ES-I3 (cell line): ENCODE data around the gene DDA1.

ENCODE experiments used
- H3K36me3 ChIP-seq: 2 replicates; pipeline ENCODE4 v1.6.1; 2013; ENCODE audit warnings: mild to moderate bottlenecking, low read length, control low read depth, moderate library complexity; ENCODE audit not compliant: insufficient read depth
- H3K4me1 ChIP-seq: 2 replicates; pipeline ENCODE4 v1.6.1; 2013; ENCODE audit warnings: mild to moderate bottlenecking, control low read depth, low read length; ENCODE audit not compliant: insufficient read depth
- H3K9ac ChIP-seq: 2 replicates; pipeline ENCODE4 v1.6.1; 2013; ENCODE audit warnings: low read depth, mild to moderate bottlenecking, low read length, moderate library complexity
- H3K9me3 ChIP-seq: 2 replicates; pipeline ENCODE4 v1.6.1; 2013; ENCODE audit warnings: mild to moderate bottlenecking, low read length, moderate library complexity; ENCODE audit not compliant: control insufficient read depth, insufficient read depth

DDA1 gene

DNA sequence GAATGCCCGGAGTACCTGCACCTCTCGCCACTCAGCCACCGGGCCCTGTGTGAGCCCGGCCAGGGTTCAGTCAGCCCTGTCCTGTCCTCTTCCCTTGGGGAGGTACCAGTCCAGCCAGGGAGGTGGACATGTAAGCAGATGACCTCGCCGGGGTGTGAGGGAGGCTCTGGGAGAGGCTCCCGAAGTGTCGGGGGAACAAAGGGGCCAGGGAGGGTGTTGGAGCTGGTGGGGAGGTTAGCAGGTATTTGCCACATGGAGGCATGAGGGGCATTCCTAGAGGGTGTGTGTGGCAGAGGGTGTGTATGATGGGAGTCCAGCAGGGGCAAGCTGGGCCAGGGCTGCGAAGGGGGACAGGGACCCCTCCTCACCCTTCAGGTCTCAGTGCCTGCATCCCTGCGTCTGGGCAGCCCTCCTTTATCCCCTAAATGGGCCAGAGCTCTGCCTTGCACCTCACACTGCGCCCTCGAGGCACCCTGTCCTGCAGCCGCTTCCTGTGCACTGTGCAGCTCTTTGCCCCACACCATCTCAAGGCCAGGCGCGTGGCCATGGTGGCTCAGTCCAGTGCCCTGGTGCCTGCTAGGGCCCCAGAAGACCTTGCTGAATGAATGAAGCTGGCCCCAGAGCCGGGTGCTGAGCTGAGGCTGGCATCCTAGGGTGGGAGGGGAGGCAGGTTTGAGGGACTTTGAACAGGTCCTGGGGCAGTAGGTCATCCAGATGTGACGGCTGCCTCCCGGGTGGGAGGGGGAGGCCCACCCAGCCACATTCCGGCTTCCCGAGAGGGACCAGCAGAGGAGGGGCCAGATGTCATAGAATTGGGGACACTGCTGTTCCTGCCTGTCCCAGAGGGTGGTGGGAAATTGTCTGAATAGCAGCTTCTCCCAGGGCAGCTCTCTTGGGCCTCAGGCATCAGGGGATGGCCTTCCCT, 3.1 kb downstream of the DDA1 start:
- H3K9me3 ChIP-seq, result no peaks in the 10 kb centered on the region
- no peak overlapping the region; the same call in 1 of the 2 replicates for H3K9ac ChIP-seq
- H3K36me3 ChIP-seq, result peaks cover 6% of the 10 kb centered on the region; the same call in 1 of the 2 replicates
- peaks cover 13% of the 10 kb centered on the region for H3K4me1 ChIP-seq

DNA sequence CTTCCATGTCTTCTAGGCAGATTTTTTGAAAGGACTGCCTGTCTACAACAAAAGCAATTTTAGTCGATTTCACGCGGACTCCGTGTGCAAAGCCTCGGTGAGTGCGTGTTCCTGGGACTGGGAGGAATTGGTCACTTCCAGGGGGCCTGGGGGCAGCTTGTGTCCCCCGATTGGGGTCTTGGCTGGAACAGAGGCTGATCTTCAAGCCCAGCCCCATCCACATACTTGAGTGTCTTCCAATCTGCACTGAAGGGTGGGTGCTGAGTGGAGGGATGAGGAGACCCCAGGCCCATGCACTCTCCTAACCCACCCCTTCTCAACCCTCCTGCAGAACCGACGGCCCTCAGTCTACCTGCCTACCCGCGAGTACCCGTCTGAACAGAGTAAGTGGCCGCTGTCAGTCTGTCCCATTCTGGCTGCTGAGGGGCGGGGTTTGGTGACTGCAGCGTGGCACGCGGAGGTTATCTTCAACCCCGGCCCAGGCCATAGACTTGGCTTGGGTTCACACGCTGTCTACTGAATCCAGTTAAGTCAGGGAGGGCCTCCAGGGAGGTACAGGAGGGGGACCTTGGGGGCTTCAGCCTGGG, 4.7 kb downstream of the DDA1 start:
- Histone ChIP-seq H3K4me1 (peaks cover 13% of the 10 kb centered on the region), H3K36me3 (peaks cover 6% of the 10 kb centered on the region; the same call in 1 of the 2 replicates), H3K9me3 (no peaks in the 10 kb centered on the region), H3K9ac (no peak overlapping the region)

DNA sequence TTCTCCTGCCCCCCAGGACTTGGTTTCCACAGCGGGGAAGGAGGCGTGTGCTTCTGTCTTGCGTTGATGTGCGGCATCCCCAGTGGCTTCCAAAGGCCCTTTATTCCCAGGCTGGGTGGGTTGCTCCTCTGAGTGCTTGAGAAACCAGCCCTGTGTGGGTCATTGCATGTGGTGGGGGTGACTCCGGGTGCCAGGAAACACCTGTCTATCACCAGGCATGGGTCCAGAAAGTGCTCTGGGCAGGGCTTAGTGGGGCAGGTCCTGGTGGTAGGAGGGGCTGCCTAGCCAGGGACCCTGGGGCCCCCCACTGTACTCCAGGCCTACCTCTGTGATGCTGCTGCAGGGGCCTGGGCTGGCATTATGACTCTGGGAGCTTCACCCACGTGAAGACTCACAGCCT, 9.6 kb downstream of the DDA1 start:
- Histone ChIP-seq H3K9me3 (no peaks in the 10 kb centered on the region), H3K4me1 (peaks cover 11% of the 10 kb centered on the region; the same call in 1 of the 2 replicates), H3K9ac (no peak overlapping the region), H3K36me3 (peaks cover 3% of the 10 kb centered on the region; the same call in 1 of the 2 replicates)

DNA sequence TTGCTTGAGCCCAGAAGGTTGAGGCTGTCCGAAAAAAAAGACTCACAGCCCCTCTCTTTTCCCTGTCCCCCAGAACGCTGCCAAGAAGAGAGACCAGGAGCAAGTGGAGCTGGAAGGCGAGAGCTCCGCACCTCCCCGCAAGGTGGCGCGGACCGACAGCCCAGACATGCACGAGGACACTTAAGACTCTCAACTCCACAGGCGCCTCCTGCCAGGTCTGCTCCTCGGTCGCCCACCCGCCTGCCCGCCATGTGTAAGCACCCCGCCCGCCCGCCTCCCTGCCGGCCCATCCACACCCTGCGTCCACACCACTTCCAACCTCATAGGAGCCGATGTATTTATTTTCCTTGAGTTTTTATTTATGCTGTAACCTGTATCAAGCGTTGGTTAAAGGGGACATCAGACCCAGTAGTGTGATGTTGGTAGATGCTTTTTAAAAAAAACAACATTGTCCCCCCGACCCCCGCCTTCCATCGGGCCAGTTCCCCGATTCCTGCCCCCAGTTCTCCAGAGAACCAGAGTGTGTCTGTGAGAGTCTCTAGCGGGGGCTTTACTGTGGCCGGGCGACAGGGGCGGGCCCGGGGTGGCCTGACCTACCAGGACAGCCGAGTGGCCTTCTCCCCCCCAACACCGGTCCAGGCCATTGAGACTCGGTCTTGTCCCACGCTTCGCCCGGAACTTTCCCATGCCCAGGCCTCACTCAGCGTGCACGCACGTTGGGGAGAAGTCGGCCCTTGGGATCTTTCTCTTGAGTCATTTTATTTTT, 10.3 kb downstream of the DDA1 start:
- Histone ChIP-seq H3K36me3 (0 out of 2 replicates have a peak, but pooled peaks cover 3% of the 10 kb centered on the region), H3K4me1 (peaks cover 11% of the 10 kb centered on the region; the same call in 1 of the 2 replicates), H3K9ac (no peak overlapping the region), H3K9me3 (no peaks in the 10 kb centered on the region)

DNA sequence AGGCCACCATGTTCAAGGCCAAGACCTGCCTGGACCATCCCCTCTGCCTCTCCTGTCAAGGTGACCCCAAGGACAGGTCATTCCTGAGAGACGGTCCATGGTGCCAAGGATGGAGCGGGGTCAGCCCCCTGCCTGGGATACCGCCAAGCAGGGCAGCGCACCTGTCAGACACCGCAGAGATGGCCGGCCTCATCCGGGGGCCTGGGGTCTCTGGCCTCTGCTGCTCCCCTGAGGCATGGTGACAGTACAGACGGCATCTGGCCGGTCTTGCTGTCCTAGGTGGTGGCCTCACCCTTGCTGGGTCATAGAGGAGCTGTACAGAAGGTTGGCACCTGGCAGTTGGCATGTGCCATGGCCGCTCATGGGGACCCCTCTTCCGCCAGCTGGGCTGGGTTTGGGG, 11.1 kb downstream of the DDA1 start:
- Histone ChIP-seq H3K4me1 (peaks cover 11% of the 10 kb centered on the region; the same call in 1 of the 2 replicates), H3K36me3 (0 out of 2 replicates have a peak, but pooled peaks cover 3% of the 10 kb centered on the region), H3K9me3 (no peaks in the 10 kb centered on the region), H3K9ac (no peak overlapping the region)

DNA sequence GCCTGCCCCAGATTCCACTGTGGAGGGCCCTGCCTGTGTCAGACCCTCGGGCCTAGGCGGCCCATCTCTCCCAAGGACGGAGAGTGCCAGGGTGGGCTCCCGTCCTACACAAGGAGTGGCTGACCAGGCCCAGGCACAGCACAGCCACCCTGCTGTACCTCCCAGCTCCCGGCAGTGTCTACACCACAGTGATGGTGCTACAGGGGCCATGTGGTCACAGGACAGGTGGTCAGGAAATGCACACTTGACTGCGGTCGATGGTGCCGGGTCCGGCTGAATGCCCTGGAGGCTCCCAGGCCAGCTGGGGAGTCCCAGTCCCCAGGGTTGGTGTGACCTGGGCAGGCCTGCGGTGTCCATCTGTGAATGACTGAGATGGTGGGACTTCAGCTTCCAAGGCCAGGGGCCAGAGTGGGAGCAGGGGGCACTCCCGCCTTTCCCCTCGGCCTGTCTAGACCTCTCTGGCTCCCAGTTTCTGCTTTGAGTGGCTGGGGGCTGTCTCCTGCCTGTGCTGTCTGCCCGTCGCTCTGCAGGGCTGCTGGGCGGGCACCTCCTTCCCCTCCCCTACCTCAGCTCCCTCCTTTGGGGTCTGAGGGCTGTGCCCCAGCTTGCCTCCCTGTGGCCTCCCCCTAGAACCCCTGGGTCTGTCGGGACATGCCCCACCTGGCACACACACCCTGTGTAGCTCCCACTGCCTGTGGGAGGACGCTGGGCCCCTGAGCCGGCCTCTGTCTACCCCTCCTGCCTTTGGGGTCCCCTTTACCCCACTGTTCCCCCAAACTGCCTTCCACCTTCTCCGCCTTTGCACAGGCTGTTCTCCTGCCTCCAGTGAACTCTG, 12.5 kb downstream of the DDA1 start:
- H3K36me3 ChIP-seq, result no peaks in the 10 kb centered on the region
- H3K9me3 ChIP-seq, result no peaks in the 10 kb centered on the region
- peaks cover 19% of the 10 kb centered on the region; the same call in 1 of the 2 replicates for H3K4me1 ChIP-seq
- H3K9ac ChIP-seq, result no peak overlapping the region

DNA sequence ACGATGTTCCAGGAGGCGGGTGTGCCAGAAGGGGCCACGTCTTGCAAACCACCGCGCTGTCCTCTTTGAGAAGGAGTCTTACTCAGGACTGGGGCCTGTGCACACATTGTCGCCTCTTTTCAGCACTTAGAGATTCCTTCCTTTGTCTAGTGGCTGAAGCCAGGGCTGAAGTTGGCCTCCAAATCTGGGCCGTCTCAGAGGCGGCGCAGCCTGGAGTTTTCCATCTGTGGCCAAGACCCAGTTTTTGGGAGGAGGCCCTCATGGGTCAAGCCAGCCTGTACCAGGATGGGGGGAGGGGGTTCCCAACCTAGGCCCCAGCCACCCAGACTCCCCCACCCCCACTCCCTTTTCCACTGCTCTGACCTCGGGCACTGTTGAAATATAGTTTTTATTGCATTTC, 13.5 kb downstream of the DDA1 start:
- Histone ChIP-seq H3K9ac (peak overlapping the region; percentile 26; the same call in 1 of the 2 replicates), H3K36me3 (no peaks in the 10 kb centered on the region), H3K9me3 (no peaks in the 10 kb centered on the region), H3K4me1 (peaks cover 19% of the 10 kb centered on the region; the same call in 1 of the 2 replicates)

DNA sequence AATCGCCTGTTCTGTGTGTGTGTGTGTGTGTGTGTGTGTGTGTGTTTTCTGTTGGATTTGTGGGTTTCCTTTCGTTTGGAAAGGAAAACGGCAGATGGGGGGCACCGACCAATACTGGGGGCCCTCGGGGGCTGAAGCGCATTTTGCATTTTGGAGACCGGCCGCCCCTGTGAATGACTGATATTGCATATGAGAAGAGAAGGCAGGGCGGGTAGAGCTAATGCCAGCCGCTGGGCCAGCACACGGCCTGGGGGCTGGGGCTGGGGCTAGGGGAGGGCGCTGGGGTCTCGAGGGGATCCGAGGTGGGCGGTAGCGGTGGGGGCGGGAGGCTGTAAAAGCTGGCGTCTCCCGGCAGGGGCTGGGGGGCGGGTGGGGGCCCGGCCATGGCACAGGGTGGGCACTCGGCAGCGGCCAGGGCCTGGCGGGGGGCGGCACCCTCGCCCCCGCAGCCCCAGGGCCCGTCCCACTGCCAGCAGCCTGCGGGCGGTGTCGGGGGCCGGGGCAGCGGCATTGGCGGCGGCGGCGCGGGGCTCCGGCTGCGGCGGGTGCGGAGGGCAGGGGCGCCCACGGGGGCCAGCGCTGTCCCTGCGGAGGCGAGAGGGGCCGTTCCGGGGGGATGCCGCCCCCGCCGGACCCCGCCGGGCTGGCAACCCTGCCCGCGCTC, 14.1 kb downstream of the DDA1 start:
- Histone ChIP-seq H3K4me1 (peaks cover 19% of the 10 kb centered on the region; the same call in 1 of the 2 replicates), H3K9ac (peak overlapping the region; percentile 26; the same call in 1 of the 2 replicates), H3K9me3 (no peaks in the 10 kb centered on the region), H3K36me3 (no peaks in the 10 kb centered on the region)

DNA sequence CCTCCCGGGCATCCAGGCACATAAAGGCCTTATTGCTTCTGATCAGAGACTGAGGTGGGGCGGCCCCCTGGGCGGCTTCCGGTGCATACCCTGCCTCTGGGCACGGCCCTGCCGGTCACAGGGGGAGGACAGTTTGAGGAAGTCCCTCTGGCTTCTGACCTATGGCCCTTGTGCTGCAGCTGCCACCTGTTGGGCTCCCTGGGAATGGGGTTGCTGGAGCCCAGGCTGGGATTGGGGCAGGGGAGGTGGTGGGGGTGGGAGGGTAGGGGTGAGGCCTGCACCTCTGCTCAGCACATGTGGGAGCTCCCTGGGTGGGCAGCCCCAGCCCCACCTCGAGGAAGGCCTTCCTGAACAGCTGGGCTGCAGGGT, 14.6 kb downstream of the DDA1 start:
- peak overlapping the region; percentile 26; the same call in 1 of the 2 replicates for H3K9ac ChIP-seq
- no peaks in the 10 kb centered on the region for H3K9me3 ChIP-seq
- H3K36me3 ChIP-seq, result no peaks in the 10 kb centered on the region
- H3K4me1 ChIP-seq, result peaks cover 19% of the 10 kb centered on the region; the same call in 1 of the 2 replicates

DNA sequence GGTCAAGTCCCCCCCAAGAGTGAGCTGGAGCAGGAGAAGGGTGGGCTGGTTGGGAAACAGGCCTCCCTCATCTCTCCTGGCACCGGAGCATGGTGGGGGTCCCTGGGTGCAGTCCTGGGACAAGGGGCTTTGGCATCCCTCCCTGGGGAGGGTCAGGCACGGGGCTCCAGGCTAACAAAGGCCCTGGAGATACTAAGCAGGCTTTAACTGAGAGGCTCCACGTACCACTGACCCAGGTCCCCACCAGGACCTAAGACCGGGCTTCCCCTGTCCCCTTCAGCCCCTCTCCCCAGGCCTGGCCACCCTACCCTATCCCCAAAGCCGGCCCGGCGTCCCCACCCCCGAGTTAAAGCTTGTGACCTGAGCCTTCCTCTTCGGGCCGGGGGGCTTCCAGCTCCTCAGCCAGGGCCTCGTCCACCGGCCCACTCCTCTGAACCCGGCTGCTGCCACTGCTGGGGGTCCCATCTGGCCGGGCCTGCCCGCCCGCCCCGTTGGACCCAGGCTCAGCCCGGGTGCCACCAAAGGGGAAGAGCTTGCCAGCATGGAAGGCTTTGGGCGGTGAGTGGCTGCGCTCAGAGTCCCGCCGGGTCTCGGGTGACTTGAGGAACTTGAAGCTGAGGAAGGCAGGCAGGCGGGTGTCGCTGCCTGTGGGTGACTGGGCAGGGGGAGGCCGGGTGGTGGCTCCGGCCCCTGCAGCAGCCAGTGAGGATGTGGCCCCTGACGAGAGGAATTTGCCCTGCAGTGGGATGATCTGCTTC, 15.2 kb downstream of the DDA1 start:
- no peaks in the 10 kb centered on the region for H3K36me3 ChIP-seq
- H3K4me1 ChIP-seq, result peaks cover 19% of the 10 kb centered on the region; the same call in 1 of the 2 replicates
- H3K9me3 ChIP-seq, result no peaks in the 10 kb centered on the region
- no peak overlapping the region for H3K9ac ChIP-seq

DNA sequence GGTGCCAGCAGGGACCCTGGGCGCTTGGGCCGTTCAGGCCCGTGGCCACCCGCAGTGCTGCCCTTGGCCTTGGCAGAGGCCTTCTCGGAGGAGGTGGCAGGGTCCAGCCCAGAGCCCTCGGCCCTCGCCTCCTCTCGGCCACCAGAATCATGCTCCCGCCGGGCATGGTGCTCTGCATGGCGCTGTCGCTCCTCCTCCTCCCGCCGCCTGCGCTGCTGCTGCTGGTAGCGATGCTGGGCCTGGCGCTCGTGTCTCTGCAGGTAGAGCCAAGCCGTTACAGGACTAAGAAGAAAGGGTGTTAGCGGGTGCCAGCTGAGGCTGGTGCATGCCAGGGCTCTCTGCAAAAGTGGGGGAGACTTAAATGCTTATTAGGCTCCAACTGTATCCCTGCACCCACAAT, 15.8 kb downstream of the DDA1 start:
- Histone ChIP-seq H3K9me3 (no peaks in the 10 kb centered on the region), H3K9ac (no peak overlapping the region), H3K4me1 (peaks cover 19% of the 10 kb centered on the region; the same call in 1 of the 2 replicates), H3K36me3 (no peaks in the 10 kb centered on the region)

DNA sequence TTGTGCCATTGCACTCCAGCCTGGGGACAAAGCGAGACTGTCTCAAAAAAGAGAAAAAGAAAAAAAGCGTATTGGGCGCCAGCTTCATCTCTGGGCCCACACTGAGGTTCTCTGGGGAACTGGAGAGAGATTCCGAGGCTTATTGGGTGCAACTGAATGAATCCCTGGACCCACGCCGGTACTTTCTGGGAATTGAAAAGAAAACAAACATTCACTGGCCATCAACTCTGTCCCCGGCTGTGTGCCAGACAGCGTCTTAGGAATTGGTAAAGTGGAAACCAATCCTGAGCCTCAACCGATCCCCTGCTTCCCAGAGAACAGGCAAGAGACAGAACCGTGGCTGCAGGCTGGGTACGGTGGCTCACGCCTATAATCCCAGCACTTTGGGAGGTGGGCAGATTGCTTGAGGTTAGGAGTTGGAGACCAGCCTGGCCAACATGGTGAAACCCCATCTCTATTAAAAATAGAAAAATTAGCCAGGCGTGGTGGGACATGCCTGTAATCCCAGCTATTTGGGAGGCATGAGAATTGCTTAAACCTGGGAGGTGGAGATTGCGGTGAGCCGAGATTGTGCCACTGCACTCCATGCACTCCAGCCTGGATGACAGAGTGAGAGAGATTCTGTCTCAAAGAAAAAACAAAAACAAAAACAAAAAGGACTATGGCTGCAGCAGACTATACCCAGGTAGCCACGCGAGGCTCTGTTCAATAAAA, 16.7 kb downstream of the DDA1 start:
- Histone ChIP-seq H3K9me3 (no peaks in the 10 kb centered on the region), H3K4me1 (peaks cover 19% of the 10 kb centered on the region; the same call in 1 of the 2 replicates), H3K9ac (peak overlapping the region; percentile 26), H3K36me3 (no peaks in the 10 kb centered on the region)
